Measurements from ENCODE around the gene UNC80.

- TF ChIP-seq, protein P1, sequence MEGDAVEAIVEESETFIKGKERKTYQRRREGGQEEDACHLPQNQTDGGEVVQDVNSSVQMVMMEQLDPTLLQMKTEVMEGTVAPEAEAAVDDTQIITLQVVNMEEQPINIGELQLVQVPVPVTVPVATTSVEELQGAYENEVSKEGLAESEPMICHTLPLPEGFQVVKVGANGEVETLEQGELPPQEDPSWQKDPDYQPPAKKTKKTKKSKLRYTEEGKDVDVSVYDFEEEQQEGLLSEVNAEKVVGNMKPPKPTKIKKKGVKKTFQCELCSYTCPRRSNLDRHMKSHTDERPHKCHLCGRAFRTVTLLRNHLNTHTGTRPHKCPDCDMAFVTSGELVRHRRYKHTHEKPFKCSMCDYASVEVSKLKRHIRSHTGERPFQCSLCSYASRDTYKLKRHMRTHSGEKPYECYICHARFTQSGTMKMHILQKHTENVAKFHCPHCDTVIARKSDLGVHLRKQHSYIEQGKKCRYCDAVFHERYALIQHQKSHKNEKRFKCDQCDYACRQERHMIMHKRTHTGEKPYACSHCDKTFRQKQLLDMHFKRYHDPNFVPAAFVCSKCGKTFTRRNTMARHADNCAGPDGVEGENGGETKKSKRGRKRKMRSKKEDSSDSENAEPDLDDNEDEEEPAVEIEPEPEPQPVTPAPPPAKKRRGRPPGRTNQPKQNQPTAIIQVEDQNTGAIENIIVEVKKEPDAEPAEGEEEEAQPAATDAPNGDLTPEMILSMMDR (optimal IDR thresholded peaks at IDR 0.05 in 1 of 3, IDR thresholded peaks at IDR 0.05 in 1 of 3, conservative IDR thresholded peaks at IDR 0.05 in 1 of 3; ENCODE audit: extremely low read depth in 1 of 3, insufficient read depth in 2 of 3, low read length in 3 of 3): no peak
- TF ChIP-seq EZH2 (IDR thresholded peaks at IDR 0.05; ENCODE audit: low read length): no peak
Measured at GRCh38 chr2:209821806-209822205, 50.2 kb downstream of the UNC80 start.

All from keratinocyte (primary cell).